Mammary epithelial cell (primary cell): ENCODE results near the gene PRKCZ.

Experiments used
- CTCF ChIP-seq, 2 donors: IDR thresholded peaks in 1 of 2; conservative IDR thresholded peaks in 1 of 2; 2 replicates each; pipeline ENCODE4 v1.5.1; 2011 to 2012; ENCODE audit warnings: inconsistent platforms in 2 of 2, low read length in 2 of 2, mild to moderate bottlenecking in 2 of 2, control low read depth in 1 of 2, low read depth in 1 of 2; ENCODE audit not compliant: insufficient read depth in 1 of 2; ENCODE audit errors: extremely low read depth in 1 of 2
- EZH2 ChIP-seq: IDR thresholded peaks from 2 replicates; pipeline ENCODE4 v1.6.1; 2012; ENCODE audit warnings: low read length, inconsistent platforms, borderline replicate concordance

GRCh38 chr1:2095981-2096736 lies 45.9 kb downstream of the PRKCZ start:
- TF ChIP-seq CTCF (conservative IDR thresholded peaks at IDR 0.05 in 1 of 2, IDR thresholded peaks at IDR 0.05 in 1 of 2; ENCODE audit: extremely low read depth in 1 of 2, insufficient read depth in 1 of 2, low read depth in 1 of 2, low read length in 2 of 2) (no peak), EZH2 (no peak)
